Stimulated activated CD8-positive, alpha-beta memory T cell treated with anti-CD3 and anti-CD28 coated beads, Interleukin-7, amount 100 ng/mL, for 4 hours (primary cell): ENCODE results near the gene CCDC91.

Experiments used
- DNase-seq, 2 donors: peaks; one replicate each; pipeline ENCODE4 v3.0.0-alpha.2; 2020; ENCODE audit warnings: low read depth in 2 of 2

Gene CCDC91, protein sequence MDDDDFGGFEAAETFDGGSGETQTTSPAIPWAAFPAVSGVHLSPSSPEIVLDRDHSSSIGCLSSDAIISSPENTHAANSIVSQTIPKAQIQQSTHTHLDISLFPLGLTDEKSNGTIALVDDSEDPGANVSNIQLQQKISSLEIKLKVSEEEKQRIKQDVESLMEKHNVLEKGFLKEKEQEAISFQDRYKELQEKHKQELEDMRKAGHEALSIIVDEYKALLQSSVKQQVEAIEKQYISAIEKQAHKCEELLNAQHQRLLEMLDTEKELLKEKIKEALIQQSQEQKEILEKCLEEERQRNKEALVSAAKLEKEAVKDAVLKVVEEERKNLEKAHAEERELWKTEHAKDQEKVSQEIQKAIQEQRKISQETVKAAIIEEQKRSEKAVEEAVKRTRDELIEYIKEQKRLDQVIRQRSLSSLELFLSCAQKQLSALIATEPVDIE

DNA sequence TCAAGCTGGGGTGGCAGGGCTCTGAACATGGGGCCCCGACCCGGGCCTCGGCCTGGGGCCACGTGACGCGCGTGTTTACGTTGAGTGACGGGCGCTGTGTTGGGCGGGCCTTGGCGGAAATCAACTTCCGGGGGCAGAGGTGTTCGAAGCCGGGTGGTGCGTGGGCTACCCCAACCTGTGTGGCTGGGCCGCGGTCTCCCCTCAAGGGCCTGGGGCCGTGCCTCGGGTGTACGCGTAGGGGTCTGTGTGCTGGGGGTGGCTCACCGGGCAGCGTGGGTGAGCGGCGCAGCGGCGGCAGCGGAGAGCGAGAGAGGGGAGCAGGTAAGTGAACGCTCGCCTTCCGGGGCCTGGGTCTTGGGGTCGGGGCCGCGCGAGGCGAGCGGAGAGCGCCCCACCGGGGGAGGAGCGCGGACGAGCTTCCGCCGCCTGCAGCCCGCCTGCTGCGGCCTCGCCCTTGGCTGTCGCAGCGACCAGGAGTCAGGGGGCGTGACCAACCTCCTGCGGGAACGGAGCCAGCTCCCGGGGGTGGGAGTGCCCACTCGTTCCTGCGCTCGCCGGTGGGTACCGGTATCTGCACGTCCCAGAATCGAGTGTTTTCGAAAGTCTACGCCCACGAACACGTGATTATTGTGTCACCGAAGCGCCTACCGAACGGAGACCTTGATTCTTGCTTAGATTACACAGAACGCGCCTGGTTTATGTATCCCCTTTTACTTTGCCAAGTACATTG is at the start of gene CCDC91:
CCDC91 (plus strand) TSS at position 136 of the 730 bp plus-strand sequence. CDS start 66,760 bp downstream, outside the sequence.
- peak; percentile 86 for DNase-seq

DNA sequence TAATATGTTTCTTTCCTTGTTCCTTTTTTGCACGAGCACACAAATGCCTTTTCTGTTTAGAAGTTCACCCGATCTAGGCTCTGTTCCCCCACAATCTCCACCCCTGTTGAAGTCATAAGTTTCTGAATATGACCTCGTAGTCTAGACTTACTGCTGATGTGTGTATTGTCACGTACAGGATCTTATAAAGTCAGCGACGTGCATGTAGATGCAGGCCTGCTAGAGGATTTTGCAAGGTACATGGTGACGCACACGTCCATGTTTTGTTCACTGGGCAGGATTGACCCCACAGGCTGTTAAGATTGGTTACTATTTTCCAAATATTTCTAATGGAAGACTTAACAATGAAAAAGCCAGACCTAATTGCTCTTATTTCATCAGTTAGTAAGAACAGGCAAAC is 46.2 kb upstream of the CCDC91 start:
- DNase-seq, result no peak

DNA sequence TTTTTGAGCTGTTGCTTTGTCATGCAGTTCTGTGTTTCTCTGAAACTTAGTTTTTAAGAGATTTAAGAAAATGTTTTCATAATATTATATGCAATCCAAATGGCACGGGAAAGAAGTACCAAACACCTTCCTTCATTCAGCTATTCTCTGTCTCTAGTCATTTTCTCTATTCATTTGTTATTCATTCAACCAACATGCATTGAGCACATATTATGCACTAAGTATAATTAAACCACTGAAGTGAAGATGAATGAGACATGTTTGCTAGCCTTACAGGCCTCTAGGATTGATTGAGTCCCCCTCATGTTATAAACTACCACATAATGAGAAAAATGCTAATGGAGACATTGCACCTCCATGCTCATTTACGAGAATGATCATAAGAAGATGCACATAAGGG is 45.7 kb upstream of the CCDC91 start:
- DNase-seq, result no peak

DNA sequence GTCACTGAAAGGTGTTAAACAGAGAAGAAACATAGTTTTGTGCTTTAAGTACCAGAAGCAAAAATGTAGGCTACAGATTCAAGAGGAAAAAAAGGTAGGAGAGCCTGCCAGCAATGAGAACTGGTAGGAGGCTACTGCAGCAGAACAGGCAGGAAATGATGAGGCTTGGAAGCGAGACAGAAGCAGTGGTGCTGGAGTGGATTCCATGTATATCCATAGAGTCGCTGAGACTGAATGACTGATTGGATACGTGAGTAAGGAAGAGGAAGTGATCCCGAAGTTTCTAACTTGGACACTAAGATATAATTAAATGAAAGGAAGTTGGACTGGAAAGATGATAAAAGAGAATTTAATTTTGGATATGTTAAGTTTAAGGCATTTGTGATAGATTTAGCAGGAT is 45.0 kb upstream of the CCDC91 start:
- DNase-seq, result no peak

DNA sequence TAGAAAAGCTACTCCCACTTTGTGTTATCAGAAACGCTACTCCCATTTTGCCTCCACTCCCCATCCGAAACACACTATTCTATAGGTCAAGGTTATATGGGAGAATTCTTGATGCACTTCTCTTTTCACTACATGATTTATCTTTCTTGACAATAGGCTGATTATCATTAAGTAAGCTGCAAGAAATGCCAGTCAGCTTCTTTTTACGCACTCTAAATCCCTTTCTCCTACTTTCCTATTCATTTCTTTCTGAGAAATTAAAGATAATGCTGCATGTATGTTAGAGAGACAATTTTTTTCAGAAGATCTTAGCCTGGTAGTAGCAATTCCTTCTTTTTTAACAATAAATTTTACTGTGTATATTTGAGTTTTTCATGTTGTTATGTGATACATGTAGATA is 41.0 kb upstream of the CCDC91 start:
- DNase-seq, result no peak

DNA sequence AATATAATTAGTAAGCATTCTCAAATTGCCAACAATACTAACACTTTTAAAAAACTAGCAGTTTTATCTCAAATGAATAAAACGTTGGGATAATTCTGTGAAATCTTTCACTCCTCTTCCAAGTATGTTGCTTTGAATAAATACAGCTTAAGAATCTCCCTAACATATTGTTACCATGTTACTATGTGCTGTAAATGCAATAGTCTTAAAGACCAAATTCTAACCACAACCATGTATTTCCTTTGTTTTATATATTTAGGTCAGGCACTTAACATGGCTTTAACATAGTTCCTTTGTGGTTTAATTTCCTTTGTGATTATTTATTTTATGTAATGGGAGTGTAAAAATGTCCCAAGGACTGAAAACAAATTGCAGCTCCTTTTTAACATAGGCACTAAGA is 33.9 kb upstream of the CCDC91 start:
- no peak for DNase-seq

DNA sequence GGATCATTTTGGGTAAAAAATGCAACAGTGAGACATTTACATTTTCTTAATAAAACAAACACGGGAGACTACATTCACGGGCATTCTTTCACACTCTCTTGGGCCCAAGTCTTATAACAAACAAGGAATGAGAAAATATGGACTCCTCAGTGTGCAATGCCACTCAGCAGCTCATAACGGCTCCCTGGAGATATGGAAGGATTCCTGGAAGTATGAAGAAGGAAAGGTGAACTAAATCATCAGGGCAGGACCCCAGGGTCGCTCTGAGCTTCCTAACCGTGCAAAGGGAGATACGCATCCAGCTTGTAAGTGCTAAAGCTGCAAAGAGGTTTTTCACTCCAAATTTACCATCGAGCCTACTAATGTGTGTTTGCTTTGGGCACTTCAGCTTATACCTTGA is 33.5 kb upstream of the CCDC91 start:
- DNase-seq, result no peak

DNA sequence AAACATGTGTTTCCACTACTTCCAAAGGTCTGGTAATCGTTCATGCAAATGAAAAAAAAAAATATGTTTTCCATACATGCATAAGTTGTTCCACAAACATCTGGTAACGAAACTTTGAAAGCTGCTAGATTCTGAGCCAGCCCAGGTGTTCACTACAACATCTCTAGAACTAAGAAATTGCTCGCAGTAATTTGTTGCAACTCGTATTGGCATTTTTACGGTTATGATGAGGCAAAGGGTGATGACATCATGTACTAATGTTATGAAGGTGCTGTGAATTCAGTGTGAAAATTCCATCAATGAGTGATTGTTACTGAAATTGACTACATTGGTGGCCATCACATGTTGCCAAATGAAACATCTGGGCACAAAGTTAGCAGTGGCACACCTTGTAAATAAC is 31.9 kb upstream of the CCDC91 start:
- no peak for DNase-seq

DNA sequence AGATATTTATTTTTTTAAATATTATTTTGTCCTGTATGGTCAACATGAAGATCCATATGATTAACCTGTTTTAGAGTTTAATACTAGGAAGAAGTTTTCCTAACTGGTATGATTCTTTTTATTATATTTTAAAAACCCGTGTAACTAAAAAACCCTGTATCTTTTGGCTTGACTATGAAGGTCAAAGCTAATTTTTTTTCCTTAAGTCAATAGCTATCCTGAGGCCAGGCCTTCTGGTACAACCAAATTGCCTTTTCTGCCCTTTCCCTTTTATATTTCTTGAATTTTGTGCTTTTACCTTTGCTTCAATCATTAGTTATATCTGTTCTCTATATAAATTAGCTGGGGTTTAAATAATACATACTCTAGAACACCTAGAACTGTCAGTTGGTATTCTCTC is 30.6 kb upstream of the CCDC91 start:
- no peak for DNase-seq

DNA sequence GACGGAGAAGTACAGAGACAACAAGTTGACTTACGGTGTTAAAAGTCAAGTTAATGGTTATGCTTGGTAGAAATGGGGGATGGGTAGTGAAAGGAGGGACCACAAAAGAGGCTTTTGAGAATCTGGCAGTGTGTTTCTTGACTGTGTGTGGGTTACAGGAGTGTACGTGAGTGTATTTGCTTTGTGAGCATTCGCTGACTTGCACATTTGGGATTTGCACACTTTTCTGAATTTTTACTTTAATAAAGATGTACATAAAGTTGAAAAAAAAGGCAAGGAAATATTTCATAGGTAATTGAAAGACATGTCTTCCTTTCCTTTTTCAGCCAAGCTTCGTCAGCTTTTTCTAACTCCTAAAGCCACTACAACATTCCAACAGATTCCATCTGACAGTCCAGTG is 28.6 kb upstream of the CCDC91 start:
- DNase-seq, result no peak

DNA sequence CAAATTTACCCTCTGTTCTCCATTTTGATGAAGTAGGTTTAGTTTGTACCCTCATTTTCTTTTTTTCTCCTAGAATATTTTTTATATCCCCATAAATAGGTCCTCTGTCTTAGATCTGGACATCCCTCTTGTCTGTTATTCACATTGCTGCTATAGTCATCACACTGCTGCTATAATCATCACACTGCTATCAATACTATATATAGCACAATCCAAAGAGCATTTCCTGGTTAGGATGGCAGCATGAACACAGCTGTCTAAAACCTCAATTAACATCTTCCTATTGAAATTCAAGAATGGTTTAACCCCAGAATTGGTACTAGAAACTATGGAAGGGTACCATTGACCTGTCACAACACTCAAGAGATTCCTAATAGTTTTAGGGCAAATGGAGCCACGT is 27.6 kb upstream of the CCDC91 start:
- DNase-seq, result no peak

DNA sequence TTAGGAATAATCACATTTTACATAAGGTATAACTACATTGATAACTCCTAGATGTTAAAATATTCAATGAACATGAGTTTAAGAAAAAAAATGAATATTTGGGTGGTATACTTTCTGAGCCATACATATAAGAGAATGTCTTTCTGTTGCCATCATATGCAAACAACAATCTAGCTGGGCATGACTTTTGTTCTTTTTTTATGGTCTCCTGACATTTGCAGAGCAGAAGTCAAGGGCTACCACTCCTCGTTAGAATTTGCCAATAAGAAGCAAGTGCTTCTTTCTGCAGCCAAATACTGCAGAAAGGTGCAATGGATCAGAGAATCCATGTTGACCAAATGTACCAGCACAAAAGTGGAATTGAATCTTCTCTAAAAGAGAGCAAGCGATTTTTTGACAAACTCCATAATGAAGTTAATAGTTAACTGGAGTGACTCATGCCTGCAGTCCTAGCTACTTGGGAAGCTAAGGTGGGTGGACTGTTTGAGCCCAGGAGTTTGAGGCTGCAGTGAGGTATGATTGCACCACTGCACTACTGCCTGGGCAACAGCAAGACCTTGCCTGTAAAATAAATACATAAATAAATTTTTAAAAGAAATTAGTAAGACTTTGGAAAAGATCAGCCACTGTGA is 25.5 kb upstream of the CCDC91 start:
- DNase-seq, result no peak

DNA sequence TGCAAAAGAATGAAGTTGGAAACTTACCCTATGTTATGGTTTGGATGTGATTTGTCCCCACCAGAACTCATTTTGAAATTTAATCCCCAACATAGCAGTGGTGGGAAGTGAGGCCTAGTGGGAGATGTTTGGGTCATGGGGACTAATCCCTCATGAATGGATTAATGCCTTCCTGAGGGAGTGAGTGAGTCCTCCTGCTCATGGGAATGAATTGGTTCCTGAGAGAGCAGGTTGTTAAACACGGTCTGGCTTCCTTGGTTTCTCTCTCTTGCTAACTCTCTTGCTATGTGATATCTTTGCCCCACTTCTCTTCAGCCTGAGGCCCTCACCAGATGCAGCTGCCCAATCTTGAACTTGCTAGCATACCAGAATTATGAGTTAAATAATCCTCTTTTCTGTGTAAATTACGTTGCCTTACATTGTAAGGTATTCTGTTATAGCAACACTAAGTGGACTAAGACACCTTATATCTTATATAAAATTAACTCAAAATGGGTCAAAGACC is 22.2 kb upstream of the CCDC91 start:
- no peak for DNase-seq

DNA sequence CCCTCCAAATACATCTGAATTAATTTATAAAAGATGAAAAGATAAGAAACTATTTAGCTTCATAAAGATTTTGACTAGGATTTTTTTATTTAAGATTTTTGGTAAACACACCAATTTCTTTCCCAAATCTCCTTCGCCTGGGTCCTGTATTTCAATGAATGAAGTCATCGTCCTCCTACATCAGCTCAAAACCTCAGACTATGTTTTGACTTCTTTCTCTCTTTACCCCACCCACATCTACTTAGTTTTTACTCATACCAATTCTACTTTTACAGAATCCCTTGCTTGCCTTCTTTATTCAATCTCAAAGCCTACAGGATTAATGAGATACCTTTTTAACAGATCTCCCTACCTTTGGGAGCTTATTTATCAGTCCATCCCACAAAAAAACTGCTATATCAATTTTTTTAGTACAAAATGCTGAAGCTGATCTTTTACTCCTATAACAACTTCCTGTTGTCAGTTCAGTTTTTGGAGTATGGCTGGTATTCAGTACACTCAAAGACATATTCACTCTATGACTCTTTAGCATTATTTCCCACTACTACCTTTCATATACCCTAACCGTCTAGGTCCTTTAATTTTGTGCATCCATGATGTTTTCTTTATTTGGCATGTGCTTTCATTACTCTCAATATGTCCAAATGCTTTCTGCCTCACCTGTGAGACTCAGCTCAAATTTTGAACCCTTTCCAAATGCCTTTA is 18.7 kb upstream of the CCDC91 start:
- DNase-seq, result no peak

DNA sequence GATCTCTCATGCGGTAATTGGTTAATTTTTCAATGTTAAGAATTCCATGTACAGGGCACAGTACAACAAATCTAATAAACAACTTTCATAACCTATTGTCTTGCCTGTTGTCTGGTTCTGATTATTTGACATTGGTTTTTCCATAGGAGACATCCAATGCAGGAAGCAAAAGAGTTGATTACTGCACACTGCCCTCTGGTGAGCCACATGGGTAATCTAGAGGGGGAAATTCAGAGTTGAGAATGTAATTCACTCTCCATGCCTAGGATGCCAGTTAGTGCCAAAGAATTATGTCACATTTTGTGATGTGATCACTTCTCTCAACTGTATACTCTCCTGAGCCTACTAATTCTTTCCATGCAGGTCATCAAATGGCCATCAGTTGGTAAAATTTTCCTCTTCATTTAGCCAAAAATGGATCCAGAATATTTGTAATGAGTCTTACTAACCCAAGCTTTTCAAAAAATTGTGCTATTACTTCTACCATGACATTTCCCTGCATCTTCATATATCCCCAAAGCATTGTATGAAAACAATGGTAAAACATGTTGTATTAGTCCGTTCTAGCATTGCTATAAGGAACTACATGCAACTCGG is 17.7 kb upstream of the CCDC91 start:
- DNase-seq, result no peak

DNA sequence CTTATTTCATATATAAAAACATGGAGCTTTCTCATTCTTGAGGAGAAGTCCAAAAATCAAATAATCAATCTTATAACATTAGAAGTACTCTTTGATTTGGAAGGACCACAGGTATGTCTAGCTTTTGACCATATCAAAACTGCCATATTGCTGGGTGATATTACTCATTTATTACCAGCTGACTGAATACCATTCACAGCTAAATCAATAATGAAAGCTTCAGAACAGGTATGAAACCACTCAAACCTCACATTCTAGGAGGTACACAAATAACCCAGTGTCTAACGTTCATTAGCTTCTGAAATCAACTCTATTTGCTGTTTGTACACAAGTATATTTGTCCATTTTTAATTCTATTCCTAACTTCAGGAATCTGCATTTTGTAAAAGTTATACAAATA is 16.8 kb upstream of the CCDC91 start:
- DNase-seq, result no peak

DNA sequence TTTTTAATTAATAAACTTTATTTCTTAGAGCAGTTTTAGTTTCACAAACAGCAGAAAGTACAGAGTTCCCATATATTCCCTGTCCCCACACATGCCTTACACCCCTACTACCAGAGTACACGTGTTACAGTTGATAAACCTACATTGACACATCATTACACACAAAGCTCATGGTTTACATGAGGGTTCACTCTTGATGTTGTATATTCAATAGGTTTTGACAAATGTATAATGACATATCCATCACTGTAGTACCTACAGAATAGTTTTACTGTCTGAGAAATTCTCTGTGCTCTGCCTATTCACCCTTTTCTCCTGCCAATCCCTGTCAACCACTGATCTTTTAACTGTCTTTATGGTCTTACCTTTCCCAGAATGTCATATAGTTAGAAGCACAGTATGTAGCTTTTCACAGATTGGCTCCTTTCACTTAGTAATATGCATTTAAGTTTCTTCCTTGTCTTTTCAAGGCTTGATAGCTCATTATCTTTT is 15.1 kb upstream of the CCDC91 start:
- no peak for DNase-seq

DNA sequence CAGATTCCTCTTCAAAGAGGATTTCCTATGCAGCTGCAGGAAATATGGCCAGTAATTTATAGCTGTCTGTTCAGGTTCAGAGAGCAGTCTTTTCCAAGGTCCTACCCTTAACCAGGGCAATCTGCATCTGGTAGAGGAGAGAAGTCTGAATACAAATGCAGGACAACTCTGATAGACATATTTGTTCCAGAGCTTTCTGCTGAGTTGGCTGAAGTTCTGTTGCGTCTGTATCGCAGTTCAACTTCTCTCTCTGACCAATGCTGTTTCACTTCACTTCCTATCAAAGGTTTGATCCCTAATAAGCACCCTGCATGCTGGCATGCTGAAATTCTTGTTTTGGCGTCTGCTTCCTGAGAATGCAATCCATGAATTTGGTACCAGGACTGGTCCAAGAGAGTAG is 14.0 kb upstream of the CCDC91 start:
- DNase-seq, result no peak

DNA sequence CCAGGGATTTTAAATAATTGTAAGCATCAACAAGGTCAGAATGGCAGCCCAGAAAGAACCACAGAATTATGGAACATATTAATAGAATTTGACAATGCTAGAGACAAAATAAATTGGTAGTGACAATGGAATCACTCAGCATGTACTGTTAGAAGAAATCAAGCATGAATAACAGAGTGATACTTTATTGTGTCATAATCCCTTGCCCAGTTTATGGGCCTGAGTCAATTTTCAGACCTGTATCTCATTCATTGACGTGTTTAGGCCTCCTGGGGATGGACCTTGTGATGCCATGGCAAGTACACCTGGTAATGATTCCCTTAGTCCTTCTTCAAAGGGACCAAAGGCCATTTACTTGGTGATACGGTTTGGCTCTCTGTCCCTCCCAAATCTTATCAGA is 12.8 kb upstream of the CCDC91 start:
- DNase-seq, result no peak

DNA sequence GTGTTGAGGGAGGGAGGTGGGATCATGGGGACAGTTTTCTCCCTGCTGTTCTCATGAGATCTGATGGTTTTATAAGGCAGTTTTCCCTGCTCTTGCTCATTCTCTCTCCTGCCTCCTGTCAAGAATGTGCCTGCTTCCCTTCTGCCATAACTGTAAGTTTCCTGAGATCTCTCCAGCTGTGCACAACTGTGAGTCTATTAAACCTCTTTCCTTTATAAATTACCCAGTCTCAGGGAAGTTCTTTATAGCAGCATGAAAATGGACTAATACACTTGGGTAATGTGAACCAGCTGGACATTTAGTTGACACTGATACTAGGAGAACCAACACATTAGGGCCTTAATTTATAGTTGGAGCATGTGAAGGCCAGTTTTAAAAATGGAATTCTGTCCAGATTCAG is 12.4 kb upstream of the CCDC91 start:
- no peak for DNase-seq

DNA sequence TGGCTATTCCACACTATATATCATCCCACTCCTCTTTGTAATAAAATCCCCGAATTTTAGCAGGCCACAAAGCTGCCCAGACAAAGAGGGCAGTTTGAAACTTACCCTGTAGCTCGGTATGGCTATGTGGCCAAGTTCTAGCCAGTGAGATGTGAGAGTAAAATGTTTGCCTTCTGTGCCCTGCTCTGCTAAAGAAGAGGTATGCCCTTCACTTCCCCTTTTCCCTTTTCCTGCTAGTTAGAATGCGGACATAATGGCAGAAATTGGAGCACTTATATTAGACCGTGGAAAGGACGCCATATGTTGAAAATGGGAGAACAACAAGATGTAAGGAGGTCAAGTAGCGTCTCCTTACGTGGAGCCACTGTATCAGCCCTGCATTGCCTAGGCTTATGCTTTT is 11.5 kb upstream of the CCDC91 start:
- DNase-seq, result no peak
